ENCODE results near the gene AIFM3.

- TF ChIP-seq CTCF (IDR thresholded peaks at IDR 0.05; ENCODE audit: borderline replicate concordance, extremely low read depth, low read length, poor library complexity, severe bottlenecking) (no peak), EZH2 (IDR thresholded peaks at IDR 0.05; ENCODE audit: borderline replicate concordance, low read depth, low read length, severe bottlenecking) (no peak)
Observed at GRCh38 chr22:21025266-21025665, 58.2 kb downstream of the AIFM3 start.
